ENCODE data around the gene EXOC6B. TPM values are rescaled to one million over a fixed set of nuclear protein-coding genes. Genes with fewer than 3 reads are reported as not detected.

Gene EXOC6B
- total and polyA plus RNA-seq, 2 of the 8 experiments (the other 6 are each of a cell fraction or from before 2014, with no cell fraction given) = 13.5 to 33.0 TPM

GRCh38 chr2:72716601-72717000, 109.2 kb downstream of the EXOC6B start:
- H2AFZ ChIP-seq (ENCODE audit: low read length) = no peak overlapping the region
- no peak overlapping the region for H3K4ac ChIP-seq (replicated peaks; ENCODE audit: insufficient read length, low read depth, low read length)
- H3K23ac ChIP-seq (ENCODE audit: insufficient read length) = no peak overlapping the region
- no peak overlapping the region for H3K9ac ChIP-seq (replicated peaks in 1 of 4; ENCODE audit: extremely low read depth in 1 of 4, low read depth in 3 of 4, low read length in 3 of 4)
- H4K5ac ChIP-seq (ENCODE audit: insufficient read length, low read depth, low read length) = no peak overlapping the region
- H2AK5ac ChIP-seq (ENCODE audit: low read depth, low read length) = no peak overlapping the region
- H3K14ac ChIP-seq (ENCODE audit: insufficient read length) = no peak overlapping the region
- H2BK120ac ChIP-seq (replicated peaks; ENCODE audit: low read depth, low read length) = no peak overlapping the region
- FAIRE-seq = no peak
- no peak overlapping the region for H2BK12ac ChIP-seq (ENCODE audit: low read depth, low read length)
- no peaks in the 10 kb centered on the region for H3K27me3 ChIP-seq (replicated peaks in 1 of 4; ENCODE audit: control insufficient read depth in 3 of 4, extremely low read depth in 1 of 4, insufficient read depth in 3 of 4, low read length in 3 of 4)
- H3K18ac ChIP-seq (ENCODE audit: extremely low read depth, low read length) = no peak overlapping the region
- no peak overlapping the region for H4K8ac ChIP-seq (ENCODE audit: extremely low read depth, insufficient read depth, low read length)
- H3K36me3 ChIP-seq (ENCODE audit: control insufficient read depth in 2 of 4, insufficient read depth in 4 of 4, low read length in 3 of 4) = peaks cover 0 to 6% (median 0%) of the 10 kb centered on the region in 4 experiments; a peak in 2 of 8 replicates
- no peak overlapping the region for H3K56ac ChIP-seq (replicated peaks; ENCODE audit: insufficient read length, low read depth, low read length)
- POLR2A ChIA-PET (ENCODE audit: partially characterized antibody) = no interaction called here
- no peaks in the 10 kb centered on the region for H4K20me1 ChIP-seq (replicated peaks in 1 of 2; ENCODE audit: control insufficient read depth in 1 of 2, insufficient read depth in 2 of 2, low read length in 2 of 2)
- no peak overlapping the region for H3K4me2 ChIP-seq (ENCODE audit: insufficient read depth in 1 of 2, low read depth in 2 of 2, low read length in 2 of 2)
- 44% methylated on average over 2 of the region's 2 CpGs; no CpG with 5 or more reads in 1 of the 2 experiments for WGBS, 2 experiments (ENCODE audit: extremely low coverage in 1 of 2, insufficient coverage in 1 of 2, insufficient read length in 1 of 2, insufficient replicate concordance in 2 of 2, low coverage in 1 of 2, low lambda C conversion rate in 2 of 2, missing lambda C conversion rate in 1 of 2)
- H2BK5ac ChIP-seq (ENCODE audit: low read depth, low read length) = no peak overlapping the region
- no peak overlapping the region for H3K4me3 ChIP-seq (ENCODE audit: extremely low read depth in 1 of 4, insufficient read depth in 2 of 4, low read depth in 3 of 4, low read length in 4 of 4)
- CTCF ChIA-PET (ENCODE audit: partially characterized antibody) = interaction anchor here (2.1 kb wide), 1 partner anchor 18 kb away, joined by 7 read pairs; no protein-coding TSS in a partner anchor
- no peak overlapping the region for H3K27ac ChIP-seq (ENCODE audit: low read depth, low read length)
- no peaks in the 10 kb centered on the region for H3K9me3 ChIP-seq (ENCODE audit: insufficient read depth in 2 of 2, low read depth in 1 of 2, low read length in 1 of 2)
- no peak overlapping the region for H2BK20ac ChIP-seq (ENCODE audit: low read length)
- no peaks in the 10 kb centered on the region for H3K79me1 ChIP-seq (ENCODE audit: low read depth, low read length)
- no peak overlapping the region for H2BK15ac ChIP-seq (ENCODE audit: low read length)
- DNase-seq (ENCODE audit: low read depth in 1 of 2, low spot score in 2 of 2) = no peak
- H3K23me2 ChIP-seq (ENCODE audit: low read depth, low read length) = no peaks in the 10 kb centered on the region
- H3K4me1 ChIP-seq (replicated peaks in 1 of 4; ENCODE audit: control insufficient read depth in 3 of 4, insufficient read depth in 4 of 4, low read length in 3 of 4) = peaks cover 0 to 9% (median 1%) of the 10 kb centered on the region in 4 experiments; a peak in 2 of 7 replicates
- H4K91ac ChIP-seq (replicated peaks; ENCODE audit: insufficient read length, low read length) = no peak overlapping the region
- H3K79me2 ChIP-seq (ENCODE audit: control insufficient read depth in 1 of 2, insufficient read depth in 2 of 2, low read length in 2 of 2) = no peaks in the 10 kb centered on the region
- no peak for TF ChIP-seq ZNF274 (IDR thresholded peaks at IDR 0.05; ENCODE audit: borderline replicate concordance, extremely low read depth, low read length)
- no peak for TF ChIP-seq TEAD4 (IDR thresholded peaks at IDR 0.05; ENCODE audit: low read depth, low read length)
- TF ChIP-seq JUN (IDR thresholded peaks at IDR 0.05; ENCODE audit: low read depth, low read length) = no peak
- no peak for TF ChIP-seq PHF8 (conservative IDR thresholded peaks at IDR 0.05; ENCODE audit: low read depth, low read length)
- TF ChIP-seq NRF1 (IDR thresholded peaks at IDR 0.05; ENCODE audit: low read depth, low read length) = no peak
